Peyer's patch (tissue), 4 donors: ENCODE results near the gene ITGB2.

Source experiments
- CTCF ChIP-seq, 6 experiments: fragments of 450-650 bp in 4 of 6; fragments of 200-600 bp in 2 of 6; sonication (generic) in 1 of 6; IDR thresholded peaks; one replicate each; pipeline ENCODE4 v1.5.1; 2017 to 2019; ENCODE audit warnings: antibody characterized with exemption in 6 of 6, mild to moderate bottlenecking in 3 of 6, moderate library complexity in 1 of 6
- POLR2A ChIP-seq, 2 donors: fragments of 450-650 bp; IDR thresholded peaks; one replicate each; pipeline ENCODE4 v1.5.1; 2017; ENCODE audit warnings: antibody characterized with exemption in 2 of 2, mild to moderate bottlenecking in 2 of 2, moderate library complexity in 2 of 2

DNA sequence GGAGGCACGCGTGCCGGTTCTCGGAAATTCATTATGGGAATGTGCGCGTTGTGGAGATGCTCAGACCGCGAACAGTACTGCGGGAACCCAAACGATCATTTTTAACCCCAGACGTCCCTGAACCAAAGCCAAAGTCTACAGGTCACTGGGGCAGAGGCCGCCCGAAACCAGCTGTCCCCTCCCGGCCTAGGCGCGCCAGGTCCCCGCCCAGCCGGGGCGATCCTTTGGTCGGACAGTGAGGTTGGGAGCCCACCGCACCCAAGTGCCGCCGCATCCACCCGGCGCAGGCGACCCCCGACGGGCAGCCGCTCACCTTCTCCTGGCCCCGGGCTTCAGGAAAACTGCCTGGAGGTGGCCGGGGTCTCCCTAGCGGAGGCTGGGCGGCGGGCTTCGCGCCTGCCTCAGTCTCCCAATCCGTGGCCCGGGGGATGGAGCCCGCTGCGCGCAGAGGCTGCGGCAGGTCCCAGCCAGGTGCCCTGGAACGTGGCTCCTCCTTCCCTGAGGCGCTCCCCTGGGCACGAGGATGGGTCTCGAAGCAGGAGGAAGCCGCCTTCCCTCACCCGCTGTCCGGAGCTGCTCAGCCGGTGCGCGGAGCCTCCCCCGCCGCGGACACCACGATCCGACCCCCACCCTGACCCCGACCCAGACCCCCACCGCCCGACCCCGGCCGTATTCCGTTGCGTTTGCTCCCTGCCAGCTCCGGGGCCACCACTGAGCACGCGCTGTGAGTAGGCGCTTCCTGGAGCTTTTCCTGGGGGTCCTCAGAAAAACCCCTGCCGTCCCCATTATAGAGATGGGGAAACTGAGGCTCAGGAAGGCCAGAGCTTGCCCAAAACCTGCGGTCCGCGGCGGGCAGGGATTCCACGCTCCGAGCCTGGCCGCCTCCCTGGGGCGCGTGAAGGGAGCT lies 11.1 kb upstream of the ITGB2 start:
- TF ChIP-seq CTCF (IDR thresholded peaks at IDR 0.05) (no peak), POLR2A (IDR thresholded peaks at IDR 0.05) (no peak)
